HepG2 (cell line): ENCODE measurements around the gene CDK3. TPM values are rescaled to one million over a fixed set of nuclear protein-coding genes. Genes with fewer than 3 reads are reported as not detected.

ENCODE experiments used
- CHD2 ChIP-seq: IDR thresholded peaks from 2 replicates; pipeline ENCODE4 v1.6.1; 2011; ENCODE audit warnings: low read depth, low read length, improper control_type of control experiment
- FOSL1 ChIP-seq: sonication (generic); formaldehyde crosslinking; IDR thresholded peaks from 2 replicates; pipeline ENCODE4 v1.9.0; 2021; ENCODE audit warnings: missing genetic modification reagents, borderline replicate concordance
- GTF2F1 ChIP-seq: fragments of 150-350 bp; IDR thresholded peaks from 2 replicates; pipeline ENCODE4 v1.6.1; 2014; ENCODE audit warnings: low read length
- KDM1A ChIP-seq: IDR thresholded peaks from 2 replicates; pipeline ENCODE4 v1.6.1; 2016; ENCODE audit warnings: missing compliant biosample characterization
- NFE2L2 ChIP-seq: fragments of 150-350 bp; IDR thresholded peaks from 2 replicates; pipeline ENCODE4 v1.6.1; 2014; ENCODE audit warnings: low read length
- NPAS2 ChIP-seq: sonication (generic); formaldehyde crosslinking; IDR thresholded peaks from 2 replicates; pipeline ENCODE4 v1.8.0; 2022; ENCODE audit warnings: mild to moderate bottlenecking, missing genetic modification reagents, borderline replicate concordance
- NR2F1 ChIP-seq, 2 experiments: fragments of 450-650 bp in 1 of 2; formaldehyde crosslinking in 1 of 2; IDR thresholded peaks; 2 replicates each; pipeline versions ENCODE4 v1.5.0 to v1.6.1; 2016 to 2020; ENCODE audit warnings: mild to moderate bottlenecking in 1 of 2, missing compliant biosample characterization in 1 of 2, missing genetic modification reagents in 1 of 2, moderate library complexity in 1 of 2
- PHF20 ChIP-seq: sonication (generic); formaldehyde crosslinking; IDR thresholded peaks from 2 replicates; pipeline ENCODE4 v1.5.0; 2020; ENCODE audit warnings: mild to moderate bottlenecking, missing genetic modification reagents
- PRMT3 ChIP-seq: sonication (generic); formaldehyde crosslinking; IDR thresholded peaks from 2 replicates; pipeline ENCODE4 v1.8.1; 2022; ENCODE audit warnings: low read depth, mild to moderate bottlenecking, moderate library complexity, missing genetic modification reagents, borderline replicate concordance
- RFX5 ChIP-seq: IDR thresholded peaks from 2 replicates; pipeline ENCODE4 v1.6.1; 2011; ENCODE audit warnings: low read depth, low read length, improper control_type of control experiment
- SCMH1 ChIP-seq: sonication (generic); formaldehyde crosslinking; IDR thresholded peaks from 2 replicates; pipeline ENCODE4 v1.9.0; 2021; ENCODE audit warnings: missing genetic modification reagents, mild to moderate bottlenecking, borderline replicate concordance
- SNAI1 ChIP-seq: sonication (generic); formaldehyde crosslinking; IDR thresholded peaks from 2 replicates; pipeline ENCODE4 v1.5.0; 2020; ENCODE audit warnings: mild to moderate bottlenecking, missing genetic modification reagents, borderline replicate concordance
- SP140L ChIP-seq: sonication (generic); formaldehyde crosslinking; IDR thresholded peaks from 2 replicates; pipeline ENCODE4 v1.4.0; 2020; ENCODE audit warnings: missing genetic modification reagents, borderline replicate concordance
- ZBTB8A ChIP-seq: sonication (generic); formaldehyde crosslinking; IDR thresholded peaks from 2 replicates; pipeline ENCODE4 v1.4.0; 2020; ENCODE audit warnings: mild to moderate bottlenecking, low read depth, missing genetic modification reagents, borderline replicate concordance
- ZFY ChIP-seq: sonication (generic); formaldehyde crosslinking; IDR thresholded peaks from 2 replicates; pipeline ENCODE4 v1.4.0; 2020; ENCODE audit warnings: missing genetic modification reagents
- ZNF124 ChIP-seq: sonication (generic); formaldehyde crosslinking; IDR thresholded peaks from 2 replicates; pipeline ENCODE4 v1.4.0; 2020; ENCODE audit warnings: missing genetic modification reagents
- ZNF333 ChIP-seq: sonication (generic); formaldehyde crosslinking; IDR thresholded peaks from 2 replicates; pipeline ENCODE4 v1.4.0; 2020; ENCODE audit warnings: mild to moderate bottlenecking, missing genetic modification reagents, borderline replicate concordance
- ZNF547 ChIP-seq: sonication (generic); formaldehyde crosslinking; IDR thresholded peaks from 2 replicates; pipeline ENCODE4 v1.5.1; 2020; ENCODE audit warnings: mild to moderate bottlenecking, missing genetic modification reagents
- ZNF572 ChIP-seq: sonication (generic); formaldehyde crosslinking; IDR thresholded peaks from 2 replicates; pipeline ENCODE4 v1.5.1; 2020; ENCODE audit warnings: mild to moderate bottlenecking, missing genetic modification reagents
- ZNF589 ChIP-seq: sonication (generic); formaldehyde crosslinking; conservative IDR thresholded peaks from 2 replicates; pipeline ENCODE4 v1.8.0; 2022; ENCODE audit warnings: mild to moderate bottlenecking, moderate library complexity, missing genetic modification reagents
- ZNF772 ChIP-seq: sonication (generic); formaldehyde crosslinking; IDR thresholded peaks from 2 replicates; pipeline ENCODE4 v1.5.0; 2020; ENCODE audit warnings: mild to moderate bottlenecking, missing genetic modification reagents
- ZSCAN31 ChIP-seq: sonication (generic); formaldehyde crosslinking; IDR thresholded peaks from 2 replicates; pipeline ENCODE4 v1.5.0; 2020; ENCODE audit warnings: low read depth, mild to moderate bottlenecking, missing genetic modification reagents
- polyA plus RNA-seq, 8 experiments: library from polyadenylated mRNA; depleted of rRNA in 3 of 8; stranded (reverse) in 7 of 8; unstranded in 1 of 8; fragments of >200 nt; fragmentation: Illumina TruSeq in 4 of 8; extraction: Trizol in 4 of 8; gene quantifications; 2 replicates each; pipeline versions ENCODE4 v1.2.1 to v1.2.3, GENCODE V29; 2011 to 2016; ENCODE audit warnings: low read depth in 4 of 8, missing spikeins in 1 of 8, mixed read lengths in 1 of 8; ENCODE audit not compliant: insufficient read depth in 1 of 8
- total RNA-seq, 5 experiments: library from RNA; depleted of rRNA; stranded (reverse); fragments of >200 nt; fragmentation: Illumina TruSeq; extraction: Trizol; gene quantifications; 2 replicates each; pipeline ENCODE4 v1.2.3, GENCODE V29; 2016; ENCODE audit warnings: low read depth in 1 of 5
- TF ChIP-seq, protein P1 (sequence below): sonication (generic); formaldehyde crosslinking; IDR thresholded peaks from 2 replicates; pipeline ENCODE4 v1.4.0; 2020; ENCODE audit warnings: missing genetic modification reagents
- TF ChIP-seq, protein P2 (sequence below): sonication (generic); formaldehyde crosslinking; IDR thresholded peaks from 2 replicates; pipeline ENCODE4 v1.8.0; 2022; ENCODE audit warnings: missing genetic modification reagents, mild to moderate bottlenecking, moderate library complexity, borderline replicate concordance
- TF ChIP-seq, protein P3 (sequence below): sonication (generic); formaldehyde crosslinking; IDR thresholded peaks from 2 replicates; pipeline ENCODE4 v1.8.0; 2022; ENCODE audit warnings: mild to moderate bottlenecking, missing genetic modification reagents; ENCODE audit not compliant: insufficient replicate concordance

Gene CDK3
- total and polyA plus RNA-seq, 2 of the 13 experiments (the other 11 are each of a cell fraction or from before 2014, with no cell fraction given), result 5.8 to 11.4 TPM

DNA sequence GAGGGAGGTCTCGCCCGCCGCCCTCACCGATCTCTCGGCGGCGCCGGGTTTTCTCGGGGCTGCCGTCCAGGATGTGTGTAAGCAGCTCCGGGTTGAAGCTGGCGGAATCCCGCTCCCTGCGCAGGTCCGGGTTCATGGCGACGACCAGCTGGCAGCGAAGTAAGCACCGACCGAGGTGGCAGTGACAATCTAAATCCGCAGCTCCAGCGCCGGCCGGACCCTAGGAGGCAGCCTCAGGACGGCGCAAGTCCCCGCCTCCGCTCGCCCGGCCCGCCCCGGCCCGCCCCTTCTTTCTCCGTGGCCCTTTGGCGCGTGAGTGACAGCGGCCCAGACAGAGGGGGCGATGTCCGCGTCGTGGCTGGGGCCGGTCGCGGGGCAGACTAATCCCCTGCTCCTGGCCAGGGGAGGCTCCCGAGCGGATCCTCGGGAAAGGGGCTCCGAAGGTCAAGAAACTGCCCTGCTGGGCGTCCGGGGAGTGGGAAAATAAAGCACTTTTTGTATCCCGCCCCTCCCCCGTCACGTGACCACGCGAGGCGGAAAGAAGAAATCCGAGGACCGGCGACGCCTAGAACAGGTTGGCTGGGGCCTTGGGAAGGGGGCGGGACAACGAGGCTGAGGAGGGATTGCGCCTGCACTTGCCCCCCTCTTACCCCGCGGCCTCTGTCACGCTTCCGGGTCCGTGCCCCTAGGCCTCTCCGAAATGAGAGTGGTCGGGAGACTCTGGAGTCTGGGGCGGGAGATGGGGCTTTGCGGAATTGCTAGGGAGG lies 21.5 kb upstream of the CDK3 start, which contains the start of the genes ACOX1 and TEN1 (continued):
- TF ChIP-seq ZNF572 (CRISPR knock-in tag) (0 out of 2 replicates have a peak, but pooled peaks have one; percentile 76), NFE2L2 (no peak), SCMH1 (no peak), ZNF124 (CRISPR knock-in tag) (peak; percentile 70), SNAI1 (CRISPR knock-in tag) (peak; percentile 84; the same call in 1 of the 2 replicates), ZNF547 (peak; percentile 43), FOSL1 (CRISPR knock-in tag) (0 out of 2 replicates have a peak, but pooled peaks have one; percentile 27), ZNF772 (CRISPR knock-in tag) (peak; percentile 88), ZNF589 (CRISPR knock-in tag) (peak; percentile 94), SP140L (CRISPR knock-in tag) (0 out of 2 replicates have a peak, but pooled peaks have one; percentile 29), PHF20 (peak; percentile 80), NPAS2 (no peak), ZNF333 (CRISPR knock-in tag) (peak; percentile 92), ZBTB8A (peak; percentile 66; the same call in 1 of the 2 replicates), PRMT3 (CRISPR knock-in tag) (no peak), CHD2 (no peak), GTF2F1 (peak; percentile 86; the same call in 1 of the 2 replicates), ZFY (CRISPR knock-in tag) (peak; percentile 89), ZSCAN31 (CRISPR knock-in tag) (peak; percentile 94), KDM1A (no peak; the same call in 1 of the 2 replicates), NR2F1 (CRISPR knock-in tag; IDR thresholded peaks at IDR 0.05) (peak; percentile 49 to 60), RFX5 (peak; percentile 78)
- TF ChIP-seq, protein P1, sequence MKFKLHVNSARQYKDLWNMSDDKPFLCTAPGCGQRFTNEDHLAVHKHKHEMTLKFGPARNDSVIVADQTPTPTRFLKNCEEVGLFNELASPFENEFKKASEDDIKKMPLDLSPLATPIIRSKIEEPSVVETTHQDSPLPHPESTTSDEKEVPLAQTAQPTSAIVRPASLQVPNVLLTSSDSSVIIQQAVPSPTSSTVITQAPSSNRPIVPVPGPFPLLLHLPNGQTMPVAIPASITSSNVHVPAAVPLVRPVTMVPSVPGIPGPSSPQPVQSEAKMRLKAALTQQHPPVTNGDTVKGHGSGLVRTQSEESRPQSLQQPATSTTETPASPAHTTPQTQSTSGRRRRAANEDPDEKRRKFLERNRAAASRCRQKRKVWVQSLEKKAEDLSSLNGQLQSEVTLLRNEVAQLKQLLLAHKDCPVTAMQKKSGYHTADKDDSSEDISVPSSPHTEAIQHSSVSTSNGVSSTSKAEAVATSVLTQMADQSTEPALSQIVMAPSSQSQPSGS (CRISPR knock-in tag), result peak; percentile 25; the same call in 1 of the 2 replicates
- TF ChIP-seq, protein P2, sequence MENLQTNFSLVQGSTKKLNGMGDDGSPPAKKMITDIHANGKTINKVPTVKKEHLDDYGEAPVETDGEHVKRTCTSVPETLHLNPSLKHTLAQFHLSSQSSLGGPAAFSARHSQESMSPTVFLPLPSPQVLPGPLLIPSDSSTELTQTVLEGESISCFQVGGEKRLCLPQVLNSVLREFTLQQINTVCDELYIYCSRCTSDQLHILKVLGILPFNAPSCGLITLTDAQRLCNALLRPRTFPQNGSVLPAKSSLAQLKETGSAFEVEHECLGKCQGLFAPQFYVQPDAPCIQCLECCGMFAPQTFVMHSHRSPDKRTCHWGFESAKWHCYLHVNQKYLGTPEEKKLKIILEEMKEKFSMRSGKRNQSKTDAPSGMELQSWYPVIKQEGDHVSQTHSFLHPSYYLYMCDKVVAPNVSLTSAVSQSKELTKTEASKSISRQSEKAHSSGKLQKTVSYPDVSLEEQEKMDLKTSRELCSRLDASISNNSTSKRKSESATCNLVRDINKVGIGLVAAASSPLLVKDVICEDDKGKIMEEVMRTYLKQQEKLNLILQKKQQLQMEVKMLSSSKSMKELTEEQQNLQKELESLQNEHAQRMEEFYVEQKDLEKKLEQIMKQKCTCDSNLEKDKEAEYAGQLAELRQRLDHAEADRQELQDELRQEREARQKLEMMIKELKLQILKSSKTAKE (CRISPR knock-in tag), result peak; percentile 94
- TF ChIP-seq, protein P3, sequence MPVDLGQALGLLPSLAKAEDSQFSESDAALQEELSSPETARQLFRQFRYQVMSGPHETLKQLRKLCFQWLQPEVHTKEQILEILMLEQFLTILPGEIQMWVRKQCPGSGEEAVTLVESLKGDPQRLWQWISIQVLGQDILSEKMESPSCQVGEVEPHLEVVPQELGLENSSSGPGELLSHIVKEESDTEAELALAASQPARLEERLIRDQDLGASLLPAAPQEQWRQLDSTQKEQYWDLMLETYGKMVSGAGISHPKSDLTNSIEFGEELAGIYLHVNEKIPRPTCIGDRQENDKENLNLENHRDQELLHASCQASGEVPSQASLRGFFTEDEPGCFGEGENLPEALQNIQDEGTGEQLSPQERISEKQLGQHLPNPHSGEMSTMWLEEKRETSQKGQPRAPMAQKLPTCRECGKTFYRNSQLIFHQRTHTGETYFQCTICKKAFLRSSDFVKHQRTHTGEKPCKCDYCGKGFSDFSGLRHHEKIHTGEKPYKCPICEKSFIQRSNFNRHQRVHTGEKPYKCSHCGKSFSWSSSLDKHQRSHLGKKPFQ (CRISPR knock-in tag), result peak; percentile 83
